Left cardiac atrium (tissue), 4 donors: ENCODE results near the gene LTBP2. TPM values are rescaled to one million over a fixed set of nuclear protein-coding genes. Genes with fewer than 3 reads are reported as not detected.

Source experiments
- ATAC-seq, 2 donors: fragments of 200-7000 bp; cut with Tn5 transposase; one replicate each; pipeline ENCODE4 v1.9.1; 2020; ENCODE audit warnings: mild to moderate bottlenecking in 2 of 2, moderate library complexity in 2 of 2
- DNase-seq: peaks from one replicate; pipeline ENCODE4 v3.0.0-alpha.2; 2020
- intact Hi-C, 2 donors: fragments of 100-400 bp; cut with DNase I; formaldehyde crosslinking; loops; one replicate each; pipeline versions ENCODE4 v1.14.1 to v1.15.1; 2022 to 2023
- total RNA-seq, 2 donors: library from RNA; stranded (reverse); fragmentation: NEBNext Ultra II Directional; extraction: Animal tissue kit (Norgen Biotek cat#: 25700); gene quantifications; one replicate each; pipeline ENCODE4 v1.2.1, GENCODE V29; 2021
- donor health status: DM: no; HTN: yes; CAD: no.
- donor health status: DM: no; HTN: yes; CAD: no; lungs with severe emphysema.
- donor health status: DM: yes; HTN: yes; CAD: no.
- donor health status: Dilated cardiomyopathy.

Gene LTBP2
- total RNA-seq, 2 donors from 2014 or later: 25.4 to 43.3 TPM

- peak in 1 of 2 donors; percentile 3 for ATAC-seq
- no peak for DNase-seq
- intact Hi-C loops: no loop called here
These were observed 15.1 kb downstream of the LTBP2 start for GRCh38 chr14:74596741-74597450.

GRCh38 chr14:74595006-74595735, 16.9 kb downstream of the LTBP2 start:
- intact Hi-C loops: no loop called here
- DNase-seq (peak; percentile 85), ATAC-seq (peak; percentile 57 to 71)

GRCh38 chr14:74594606-74595005, 17.4 kb downstream of the LTBP2 start:
- ATAC-seq (no peak), DNase-seq (no peak)
- intact Hi-C loops: no loop called here

- DNase-seq: no peak
- no peak for ATAC-seq
- intact Hi-C loops: no loop called here
These were observed 18.0 kb downstream of the LTBP2 start for GRCh38 chr14:74594029-74594428.

- intact Hi-C loops: no loop called here
- no peak for DNase-seq
- ATAC-seq: peak; percentile 38 to 39
These were observed 18.6 kb downstream of the LTBP2 start for GRCh38 chr14:74593241-74593953.

- ATAC-seq: peak; percentile 5 to 15
- intact Hi-C loops: no loop called here
- DNase-seq: no peak
These were observed 19.4 kb downstream of the LTBP2 start for GRCh38 chr14:74592476-74593201.

GRCh38 chr14:74591899-74592298, 20.1 kb downstream of the LTBP2 start:
- no peak for ATAC-seq
- no peak for DNase-seq

GRCh38 chr14:74591394-74591793, 20.6 kb downstream of the LTBP2 start:
- DNase-seq (no peak), ATAC-seq (no peak)
- intact Hi-C loops: no loop called here

More at GRCh38 chr14:74591899-74592298, 20.1 kb downstream of the LTBP2 start:
- intact Hi-C loops: no loop called here

- intact Hi-C loops: no loop called here
- DNase-seq (no peak), ATAC-seq (no peak)
These were observed 22.7 kb downstream of the LTBP2 start for GRCh38 chr14:74589291-74589879.

- ATAC-seq: no peak
- no peak for DNase-seq
- intact Hi-C loops: no loop called here
These were observed 24.7 kb downstream of the LTBP2 start for GRCh38 chr14:74587363-74587707.

GRCh38 chr14:74586681-74587362, 25.2 kb downstream of the LTBP2 start:
- no peak for DNase-seq
- ATAC-seq: no peak
- intact Hi-C loops: no loop called here

- intact Hi-C loops: no loop called here
- no peak for DNase-seq
- no peak for ATAC-seq
These were observed 26.4 kb downstream of the LTBP2 start for GRCh38 chr14:74585406-74586335.

GRCh38 chr14:74584951-74585350, 27.1 kb downstream of the LTBP2 start:
- intact Hi-C loops: no loop called here
- ATAC-seq: no peak
- DNase-seq: no peak

- intact Hi-C loops: no loop called here
- peak in 1 of 2 donors; percentile 27 for ATAC-seq
- no peak for DNase-seq
These were observed 28.2 kb downstream of the LTBP2 start for GRCh38 chr14:74583689-74584434.

GRCh38 chr14:74582910-74583581, 29.0 kb downstream of the LTBP2 start:
- ATAC-seq (peak; percentile 56 to 68), DNase-seq (peak; percentile 69)
- intact Hi-C loops: no loop called here

- intact Hi-C loops: no loop called here
- ATAC-seq: no peak
These were observed 31.8 kb downstream of the LTBP2 start for GRCh38 chr14:74580275-74580672.

More at GRCh38 chr14:74580275-74580672, 31.8 kb downstream of the LTBP2 start:
- DNase-seq: no peak
